IMR-90 (cell line): ENCODE measurements around the gene ZNF544. TPM values are rescaled to one million over a fixed set of nuclear protein-coding genes. Genes with fewer than 3 reads are reported as not detected.

Source experiments
- ATAC-seq: fragments of 200-7000 bp; cut with Tn5 transposase; 2 replicates; pipeline ENCODE4 v1.9.1; 2020; ENCODE audit warnings: low read depth, mild to moderate bottlenecking, moderate library complexity
- BruUV-seq: library from RNA; stranded (reverse); fragments of 400-500 nt; replicated peaks from 2 replicates; lab custom pipeline; 2021; lab: Mats Ljungman, UMichigan
- CTCF ChIA-PET: fragments of 300-600 bp; formaldehyde crosslinking; extraction: SDS; loops from one replicate; lab custom pipeline; 2021; ENCODE audit warnings: antibody characterized with exemption; lab: Yijun Ruan, JAX
- POLR2A ChIA-PET: fragments of 300-600 bp; sonication (Branson Sonifier 250); formaldehyde crosslinking; loops from one replicate; lab custom pipeline; 2022; ENCODE audit warnings: antibody characterized with exemption; ENCODE audit not compliant: unreplicated experiment; lab: Charles Lee
- DNase-seq: peaks from one replicate; pipeline ENCODE4 v3.0.0; 2013
- H2AFZ ChIP-seq: replicated peaks from 2 replicates; pipeline ENCODE3; 2013; ENCODE audit warnings: low read length, mild to moderate bottlenecking; ENCODE audit not compliant: poor library complexity
- H2AK5ac ChIP-seq: 2 replicates; pipeline ENCODE4 v1.6.1; 2013; ENCODE audit warnings: low read depth, low read length, inconsistent platforms
- H2AK9ac ChIP-seq: replicated peaks from 2 replicates; pipeline ENCODE3; 2013; ENCODE audit warnings: mild to moderate bottlenecking, low read depth, low read length, moderate library complexity; ENCODE audit not compliant: poor library complexity
- H2BK120ac ChIP-seq: 2 replicates; pipeline ENCODE4 v1.6.1; 2013; ENCODE audit warnings: low read depth, low read length, inconsistent platforms
- H2BK15ac ChIP-seq: 3 replicates; pipeline ENCODE4 v1.6.1; 2013; ENCODE audit warnings: low read depth, low read length, inconsistent platforms
- H2BK20ac ChIP-seq: 2 replicates; pipeline ENCODE4 v1.6.1; 2013; ENCODE audit warnings: low read depth, mild to moderate bottlenecking, inconsistent platforms, low read length, moderate library complexity
- H2BK5ac ChIP-seq: 2 replicates; pipeline ENCODE4 v1.6.1; 2013; ENCODE audit warnings: mild to moderate bottlenecking, low read depth, low read length, inconsistent platforms; ENCODE audit not compliant: poor library complexity, severe bottlenecking
- H3K14ac ChIP-seq: replicated peaks from 2 replicates; pipeline ENCODE4 v1.6.1; 2013; ENCODE audit warnings: low read depth, low read length, inconsistent platforms
- H3K18ac ChIP-seq: 2 replicates; pipeline ENCODE4 v1.6.1; 2013; ENCODE audit warnings: low read depth, low read length, control low read depth
- H3K23ac ChIP-seq: 2 replicates; pipeline ENCODE4 v1.6.1; 2013; ENCODE audit warnings: low read depth, low read length, inconsistent platforms
- H3K27ac ChIP-seq: 2 replicates; pipeline ENCODE4 v1.5.1; 2013; ENCODE audit warnings: mild to moderate bottlenecking, control low read depth, low read length; ENCODE audit not compliant: insufficient read depth
- H3K27me3 ChIP-seq: 2 replicates; pipeline ENCODE4 v1.6.1; 2013; ENCODE audit warnings: low read length; ENCODE audit not compliant: control insufficient read depth, insufficient read depth
- H3K36me3 ChIP-seq: 2 replicates; pipeline ENCODE4 v1.6.1; 2013; ENCODE audit warnings: low read length, mixed read lengths; ENCODE audit not compliant: control insufficient read depth, insufficient read depth
- H3K4ac ChIP-seq: 2 replicates; pipeline ENCODE4 v1.6.1; 2013; ENCODE audit warnings: low read depth, low read length, inconsistent platforms
- H3K4me1 ChIP-seq: 2 replicates; pipeline ENCODE4 v1.6.1; 2013; ENCODE audit warnings: low read length, mixed read lengths; ENCODE audit not compliant: control insufficient read depth, insufficient read depth
- H3K4me2 ChIP-seq: 2 replicates; pipeline ENCODE4 v1.6.1; 2013; ENCODE audit warnings: low read depth, mild to moderate bottlenecking, control low read depth, low read length, moderate library complexity
- H3K4me3 ChIP-seq: 2 replicates; pipeline ENCODE4 v1.5.1; 2013; ENCODE audit warnings: low read depth, mild to moderate bottlenecking, control low read depth, low read length, moderate library complexity; ENCODE audit not compliant: insufficient read depth
- H3K56ac ChIP-seq: 2 replicates; pipeline ENCODE4 v1.6.1; 2013; ENCODE audit warnings: low read length, inconsistent platforms; ENCODE audit not compliant: insufficient read depth; ENCODE audit errors: extremely low read depth
- H3K79me1 ChIP-seq, 2 experiments: 2 replicates each; pipeline ENCODE4 v1.6.1; 2013; ENCODE audit warnings: low read length in 2 of 2, inconsistent platforms in 1 of 2, low read depth in 1 of 2
- H3K9ac ChIP-seq: 2 replicates; pipeline ENCODE4 v1.6.1; 2013; ENCODE audit warnings: low read depth, low read length, control low read depth
- H3K9me1 ChIP-seq: 2 replicates; pipeline ENCODE4 v1.6.1; 2013; ENCODE audit warnings: low read length, inconsistent platforms; ENCODE audit not compliant: insufficient read depth
- H3K9me3 ChIP-seq: 2 replicates; pipeline ENCODE4 v1.6.1; 2013; ENCODE audit warnings: low read length; ENCODE audit not compliant: control insufficient read depth, insufficient read depth
- H4K20me1 ChIP-seq: 2 replicates; pipeline ENCODE4 v1.6.1; 2013; ENCODE audit warnings: low read length, inconsistent platforms; ENCODE audit not compliant: insufficient read depth
- H4K5ac ChIP-seq: 2 replicates; pipeline ENCODE4 v1.6.1; 2013; ENCODE audit warnings: mild to moderate bottlenecking, low read depth, low read length, control low read depth
- H4K8ac ChIP-seq, 2 experiments: 2 replicates each; pipeline ENCODE4 v1.6.1; 2013; ENCODE audit warnings: low read depth in 2 of 2, low read length in 2 of 2, control low read depth in 1 of 2, inconsistent platforms in 1 of 2
- H4K91ac ChIP-seq: 2 replicates; pipeline ENCODE4 v1.6.1; 2013; ENCODE audit warnings: low read depth, low read length, inconsistent platforms; ENCODE audit not compliant: insufficient read depth
- BHLHE40 ChIP-seq: fragments of 150-350 bp; IDR thresholded peaks from 2 replicates; pipeline ENCODE4 v1.6.1; 2016; ENCODE audit warnings: mild to moderate bottlenecking, low read depth, low read length
- CEBPB ChIP-seq: IDR thresholded peaks from 2 replicates; pipeline ENCODE4 v1.6.1; 2012; ENCODE audit warnings: low read depth, low read length, improper control_type of control experiment
- CHD1 ChIP-seq: IDR thresholded peaks from 2 replicates; pipeline ENCODE4 v1.6.1; 2012; ENCODE audit warnings: low read depth, low read length, improper control_type of control experiment
- FOS ChIP-seq: fragments of 150-350 bp; IDR thresholded peaks from 2 replicates; pipeline ENCODE4 v1.6.1; 2016; ENCODE audit warnings: low read depth, low read length
- MAFK ChIP-seq: IDR thresholded peaks from 2 replicates; pipeline ENCODE4 v1.6.1; 2012; ENCODE audit warnings: low read depth, low read length, improper control_type of control experiment
- MAZ ChIP-seq: IDR thresholded peaks from 2 replicates; pipeline ENCODE4 v1.6.1; 2012; ENCODE audit warnings: low read depth, mild to moderate bottlenecking, low read length, improper control_type of control experiment, moderate library complexity, borderline replicate concordance
- MXI1 ChIP-seq: IDR thresholded peaks from 2 replicates; pipeline ENCODE4 v1.6.1; 2012; ENCODE audit warnings: low read depth, mild to moderate bottlenecking, low read length, moderate library complexity, borderline replicate concordance
- NFE2L2 ChIP-seq: fragments of 150-350 bp; IDR thresholded peaks from 2 replicates; pipeline ENCODE4 v1.6.1; 2016; ENCODE audit warnings: low read depth, mild to moderate bottlenecking, low read length
- POLR2A ChIP-seq: IDR thresholded peaks from 2 replicates; pipeline ENCODE4 v1.6.1; 2012; ENCODE audit warnings: mild to moderate bottlenecking, low read depth, low read length
- RAD21 ChIP-seq: IDR thresholded peaks from 2 replicates; pipeline ENCODE4 v1.6.1; 2012; ENCODE audit warnings: low read length, improper control_type of control experiment
- RCOR1 ChIP-seq: IDR thresholded peaks from 2 replicates; pipeline ENCODE4 v1.6.1; 2012; ENCODE audit warnings: mild to moderate bottlenecking, low read length, improper control_type of control experiment; ENCODE audit not compliant: insufficient replicate concordance
- RFX5 ChIP-seq: IDR thresholded peaks from 2 replicates; pipeline ENCODE4 v1.8.0; 2012; ENCODE audit warnings: low read depth, mild to moderate bottlenecking, low read length, moderate library complexity
- SMC3 ChIP-seq: fragments of 150-350 bp; IDR thresholded peaks from 2 replicates; pipeline ENCODE4 v1.6.1; 2016; ENCODE audit warnings: low read depth, mild to moderate bottlenecking, antibody characterized with exemption, low read length, moderate library complexity
- WGBS, 2 experiments: methylation state at CpG; one replicate each; pipeline versions ENCODE4 v1.1.5 to v1.1.7; 2013; ENCODE audit warnings: missing lambda C conversion rate in 2 of 2; ENCODE audit not compliant: insufficient read length in 1 of 2; ENCODE audit errors: extremely low coverage in 2 of 2; 5-methylcytosine and 5-hydroxymethylcytosine counted together
- dilution Hi-C: fragments of 300-500 bp; cut with HindIII; formaldehyde crosslinking; loops from one replicate; pipeline ENCODE4 v1.14.3; 2018; ENCODE audit warnings: low sequenced_read_pairs; ENCODE audit not compliant: unreplicated experiment
- in situ Hi-C: fragments of 300-500 bp; cut with MboI; formaldehyde crosslinking; loops from 3 replicates; pipeline ENCODE4 v1.14.3; 2019; ENCODE audit warnings: low sequenced_read_pairs, inconsistent platforms, mixed read lengths
- intact Hi-C: fragments of 100-400 bp; cut with micrococcal nuclease; formaldehyde crosslinking; loops from 2 replicates; pipeline ENCODE4 v1.10.0; 2022
- polyA plus RNA-seq, 3 experiments: library from polyadenylated mRNA; depleted of rRNA; stranded (reverse); fragments of >200 nt; gene quantifications; 2 replicates each; pipeline ENCODE4 v1.2.3, GENCODE V29; 2012; ENCODE audit warnings: low replicate concordance in 1 of 3
- total RNA-seq: library from RNA; depleted of rRNA; stranded (reverse); fragments of >200 nt; gene quantifications from 2 replicates; pipeline ENCODE4 v1.2.3, GENCODE V29; 2012
- TF ChIP-seq, protein P1 (sequence below): fragments of 150-350 bp; IDR thresholded peaks from 2 replicates; pipeline ENCODE4 v1.6.1; 2017; ENCODE audit warnings: mild to moderate bottlenecking, antibody characterized with exemption, low read length, low read depth
- TF ChIP-seq, protein P2 (sequence below): fragments of 150-350 bp; IDR thresholded peaks from 2 replicates; pipeline ENCODE4 v1.6.1; 2016; ENCODE audit warnings: low read depth, mild to moderate bottlenecking, low read length, moderate library complexity, borderline replicate concordance
- TF ChIP-seq, protein P3 (sequence below): conservative IDR thresholded peaks from 2 replicates; pipeline ENCODE4 v1.5.1; 2012; ENCODE audit warnings: mild to moderate bottlenecking, low read depth, low read length, improper control_type of control experiment

Gene ZNF544
- total and polyA plus RNA-seq, 2 of the 4 experiments (the other 2 are of a cell fraction), result 19.3 to 45.9 TPM

DNA sequence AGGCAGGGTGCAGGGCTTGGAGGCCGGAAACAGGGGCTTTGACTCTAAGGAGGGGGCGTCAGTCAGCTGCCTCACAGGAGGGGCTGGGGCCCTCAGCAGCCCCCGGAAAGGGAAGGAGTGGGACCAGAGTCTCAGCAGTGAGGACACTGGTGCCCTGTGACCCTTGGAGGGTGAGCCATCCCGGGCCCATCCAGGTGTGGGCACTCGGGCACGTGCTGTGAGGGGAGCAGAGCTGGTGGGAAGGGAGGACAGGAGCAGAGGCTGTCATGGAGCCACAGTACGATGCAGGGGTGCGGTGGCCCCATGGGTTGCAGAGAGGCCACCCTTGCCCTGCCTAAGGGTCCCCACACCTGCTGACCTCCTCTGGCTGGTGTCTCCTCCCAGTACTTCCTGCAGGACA, 19.1 kb upstream of the ZNF544 start:
- POLR2A ChIA-PET, result no interaction called here
- Histone ChIP-seq H4K91ac (no peak overlapping the region), H4K8ac (no peak overlapping the region), H3K79me1 (peaks cover 0 to 7% of the 10 kb centered on the region in 2 experiments; a peak in 2 of 4 replicates), H2BK20ac (no peak overlapping the region), H2BK15ac (no peak overlapping the region), H2BK120ac (no peak overlapping the region), H2AK5ac (no peak overlapping the region), H3K4me2 (no peak overlapping the region), H4K20me1 (no peaks in the 10 kb centered on the region), H3K36me3 (peaks cover 73% of the 10 kb centered on the region), H3K18ac (no peak overlapping the region), H3K9me1 (no peaks in the 10 kb centered on the region), H3K4me3 (no peak overlapping the region), H3K27ac (no peak overlapping the region), H3K4me1 (no peaks in the 10 kb centered on the region), H3K4ac (no peak overlapping the region), H2AFZ (no peak overlapping the region), H3K56ac (no peak overlapping the region), H4K5ac (no peak overlapping the region), H3K9ac (no peak overlapping the region), H2BK5ac (no peak overlapping the region), H3K9me3 (peaks cover 93% of the 10 kb centered on the region), H3K14ac (no peak overlapping the region), H3K27me3 (no peaks in the 10 kb centered on the region), H2AK9ac (no peak overlapping the region), H3K23ac (no peak overlapping the region)
- ATAC-seq (no peak), DNase-seq (no peak)
- intact Hi-C loops, result no loop called here
- TF ChIP-seq, protein P1, sequence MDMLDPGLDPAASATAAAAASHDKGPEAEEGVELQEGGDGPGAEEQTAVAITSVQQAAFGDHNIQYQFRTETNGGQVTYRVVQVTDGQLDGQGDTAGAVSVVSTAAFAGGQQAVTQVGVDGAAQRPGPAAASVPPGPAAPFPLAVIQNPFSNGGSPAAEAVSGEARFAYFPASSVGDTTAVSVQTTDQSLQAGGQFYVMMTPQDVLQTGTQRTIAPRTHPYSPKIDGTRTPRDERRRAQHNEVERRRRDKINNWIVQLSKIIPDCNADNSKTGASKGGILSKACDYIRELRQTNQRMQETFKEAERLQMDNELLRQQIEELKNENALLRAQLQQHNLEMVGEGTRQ, result no peak
- TF ChIP-seq, protein P2, sequence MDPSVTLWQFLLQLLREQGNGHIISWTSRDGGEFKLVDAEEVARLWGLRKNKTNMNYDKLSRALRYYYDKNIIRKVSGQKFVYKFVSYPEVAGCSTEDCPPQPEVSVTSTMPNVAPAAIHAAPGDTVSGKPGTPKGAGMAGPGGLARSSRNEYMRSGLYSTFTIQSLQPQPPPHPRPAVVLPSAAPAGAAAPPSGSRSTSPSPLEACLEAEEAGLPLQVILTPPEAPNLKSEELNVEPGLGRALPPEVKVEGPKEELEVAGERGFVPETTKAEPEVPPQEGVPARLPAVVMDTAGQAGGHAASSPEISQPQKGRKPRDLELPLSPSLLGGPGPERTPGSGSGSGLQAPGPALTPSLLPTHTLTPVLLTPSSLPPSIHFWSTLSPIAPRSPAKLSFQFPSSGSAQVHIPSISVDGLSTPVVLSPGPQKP, result no peak
- no peak for TF ChIP-seq CHD1
- TF ChIP-seq FOS, result no peak
- TF ChIP-seq MAZ, result no peak
- no peak for TF ChIP-seq MAFK
- no peak for TF ChIP-seq BHLHE40
- no peak for TF ChIP-seq MXI1
- TF ChIP-seq SMC3, result no peak
- no peak for TF ChIP-seq CEBPB
- TF ChIP-seq NFE2L2, result no peak
- TF ChIP-seq POLR2A, result no peak
- no peak for TF ChIP-seq RCOR1
- TF ChIP-seq, protein P3, sequence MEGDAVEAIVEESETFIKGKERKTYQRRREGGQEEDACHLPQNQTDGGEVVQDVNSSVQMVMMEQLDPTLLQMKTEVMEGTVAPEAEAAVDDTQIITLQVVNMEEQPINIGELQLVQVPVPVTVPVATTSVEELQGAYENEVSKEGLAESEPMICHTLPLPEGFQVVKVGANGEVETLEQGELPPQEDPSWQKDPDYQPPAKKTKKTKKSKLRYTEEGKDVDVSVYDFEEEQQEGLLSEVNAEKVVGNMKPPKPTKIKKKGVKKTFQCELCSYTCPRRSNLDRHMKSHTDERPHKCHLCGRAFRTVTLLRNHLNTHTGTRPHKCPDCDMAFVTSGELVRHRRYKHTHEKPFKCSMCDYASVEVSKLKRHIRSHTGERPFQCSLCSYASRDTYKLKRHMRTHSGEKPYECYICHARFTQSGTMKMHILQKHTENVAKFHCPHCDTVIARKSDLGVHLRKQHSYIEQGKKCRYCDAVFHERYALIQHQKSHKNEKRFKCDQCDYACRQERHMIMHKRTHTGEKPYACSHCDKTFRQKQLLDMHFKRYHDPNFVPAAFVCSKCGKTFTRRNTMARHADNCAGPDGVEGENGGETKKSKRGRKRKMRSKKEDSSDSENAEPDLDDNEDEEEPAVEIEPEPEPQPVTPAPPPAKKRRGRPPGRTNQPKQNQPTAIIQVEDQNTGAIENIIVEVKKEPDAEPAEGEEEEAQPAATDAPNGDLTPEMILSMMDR, result no peak
- no peak for TF ChIP-seq RAD21
- TF ChIP-seq RFX5, result no peak
- no CpG with 5 or more reads among the region's 8 CpGs for WGBS, 2 experiments
- dilution Hi-C loops, result no loop called here
- in situ Hi-C loops, result no loop called here
- CTCF ChIA-PET, result no interaction called here
- no TSS peak for BruUV-seq
